ENCODE measurements around the gene BASP1. TPM values are rescaled to one million over a fixed set of nuclear protein-coding genes. Genes with fewer than 3 reads are reported as not detected.

The BASP1 gene
- polyA plus RNA-seq, 1 of the 3 experiments (the other 2 are of a cell fraction), result 107 TPM

GRCh38 chr5:17314907-17315471, 97.6 kb downstream of the BASP1 start:
- Histone ChIP-seq H2AFZ (ENCODE audit: low read depth) (no peak overlapping the region), H3K9ac (no peak overlapping the region), H4K20me1 (ENCODE audit: insufficient read depth) (no peaks in the 10 kb centered on the region), H3K9me2 (no peaks in the 10 kb centered on the region), H3K27me3 (ENCODE audit: insufficient read depth) (no peaks in the 10 kb centered on the region), H3F3A (replicated peaks; ENCODE audit: insufficient read depth) (no peaks in the 10 kb centered on the region), H3K4me3 (ENCODE audit: low read depth in 2 of 2, low read length in 1 of 2) (no peak overlapping the region), H3K36me3 (replicated peaks in 1 of 2; ENCODE audit: control insufficient read depth in 1 of 2, insufficient read depth in 2 of 2, low read length in 1 of 2) (no peaks in the 10 kb centered on the region), H3K9me3 (no peaks in the 10 kb centered on the region), H3K79me2 (ENCODE audit: insufficient read depth) (no peaks in the 10 kb centered on the region), H3K27ac (ENCODE audit: low read depth in 2 of 2, low read length in 1 of 2) (no peak overlapping the region), H3K4me2 (no peak overlapping the region), H3K4me1 (ENCODE audit: control insufficient read depth in 1 of 2, insufficient read depth in 2 of 2, low read depth in 1 of 2, low read length in 1 of 2) (peaks cover 0 to 20% of the 10 kb centered on the region in 2 experiments; a peak in 1 of 4 replicates)
- CTCF ChIA-PET, result interaction anchor here (0.8 kb wide), 1 partner anchor 98 kb away, joined by 3 read pairs; no protein-coding TSS in a partner anchor
- DNase-seq, result no peak
- TF ChIP-seq, protein P1, sequence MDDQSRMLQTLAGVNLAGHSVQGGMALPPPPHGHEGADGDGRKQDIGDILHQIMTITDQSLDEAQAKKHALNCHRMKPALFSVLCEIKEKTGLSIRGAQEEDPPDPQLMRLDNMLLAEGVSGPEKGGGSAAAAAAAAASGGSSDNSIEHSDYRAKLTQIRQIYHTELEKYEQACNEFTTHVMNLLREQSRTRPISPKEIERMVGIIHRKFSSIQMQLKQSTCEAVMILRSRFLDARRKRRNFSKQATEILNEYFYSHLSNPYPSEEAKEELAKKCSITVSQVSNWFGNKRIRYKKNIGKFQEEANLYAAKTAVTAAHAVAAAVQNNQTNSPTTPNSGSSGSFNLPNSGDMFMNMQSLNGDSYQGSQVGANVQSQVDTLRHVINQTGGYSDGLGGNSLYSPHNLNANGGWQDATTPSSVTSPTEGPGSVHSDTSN (IDR thresholded peaks at IDR 0.05), result no peak
- TF ChIP-seq, protein P2, sequence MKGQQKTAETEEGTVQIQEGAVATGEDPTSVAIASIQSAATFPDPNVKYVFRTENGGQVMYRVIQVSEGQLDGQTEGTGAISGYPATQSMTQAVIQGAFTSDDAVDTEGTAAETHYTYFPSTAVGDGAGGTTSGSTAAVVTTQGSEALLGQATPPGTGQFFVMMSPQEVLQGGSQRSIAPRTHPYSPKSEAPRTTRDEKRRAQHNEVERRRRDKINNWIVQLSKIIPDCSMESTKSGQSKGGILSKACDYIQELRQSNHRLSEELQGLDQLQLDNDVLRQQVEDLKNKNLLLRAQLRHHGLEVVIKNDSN (IDR thresholded peaks at IDR 0.05; ENCODE audit: borderline replicate concordance, low read depth), result no peak
- TF ChIP-seq FOXJ3 (CRISPR knock-in tag; IDR thresholded peaks at IDR 0.05) (no peak), RFX5 (IDR thresholded peaks at IDR 0.05; ENCODE audit: low read length) (no peak), MEF2A (IDR thresholded peaks at IDR 0.05; ENCODE audit: borderline replicate concordance, low read depth) (no peak), TEAD4 (IDR thresholded peaks at IDR 0.05; ENCODE audit: borderline replicate concordance, insufficient read depth) (no peak), MAX (IDR thresholded peaks at IDR 0.05; ENCODE audit: low read depth) (no peak), NFIC (IDR thresholded peaks at IDR 0.05; ENCODE audit: borderline replicate concordance) (no peak), YY1 (IDR thresholded peaks at IDR 0.05; ENCODE audit: low read depth) (no peak), RCOR1 (IDR thresholded peaks at IDR 0.05; ENCODE audit: low read length) (no peak)
- WGBS (ENCODE audit: low lambda C conversion rate), result 94% methylated on average over 5 of the region's 5 CpGs
- POLR2A ChIA-PET, result no interaction called here

DNA sequence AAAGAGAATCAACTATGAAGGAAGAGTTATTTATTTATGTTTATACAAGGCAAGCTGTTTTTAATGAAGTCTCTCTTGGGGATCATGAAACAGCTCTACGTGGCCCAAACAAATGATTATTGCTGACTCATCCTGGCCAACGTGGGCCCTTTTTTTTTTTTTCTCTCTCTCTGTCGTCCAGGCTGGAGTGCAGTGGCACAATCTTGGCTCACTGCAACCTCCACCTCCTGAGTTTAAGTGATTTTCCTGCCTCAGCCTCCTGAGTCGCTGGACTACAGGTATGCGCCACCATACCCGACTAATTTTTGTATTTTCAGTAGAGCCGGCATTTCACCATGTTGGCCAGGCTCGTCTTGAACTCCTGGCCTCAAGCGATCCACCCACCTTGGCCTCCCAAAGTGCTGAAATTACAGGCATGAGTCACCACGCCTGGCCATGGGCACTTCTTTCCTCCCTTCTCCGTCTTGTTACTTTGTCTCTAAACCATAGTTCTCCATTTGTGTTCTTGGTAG, 98.3 kb downstream of the BASP1 start:
- Histone ChIP-seq H3K36me3 (replicated peaks in 1 of 2; ENCODE audit: control insufficient read depth in 1 of 2, insufficient read depth in 2 of 2, low read length in 1 of 2) (no peaks in the 10 kb centered on the region), H3K27ac (ENCODE audit: low read depth in 2 of 2, low read length in 1 of 2) (no peak overlapping the region), H3K9me3 (no peaks in the 10 kb centered on the region), H3K79me2 (ENCODE audit: insufficient read depth) (no peaks in the 10 kb centered on the region), H3F3A (replicated peaks; ENCODE audit: insufficient read depth) (no peaks in the 10 kb centered on the region), H3K4me1 (ENCODE audit: control insufficient read depth in 1 of 2, insufficient read depth in 2 of 2, low read depth in 1 of 2, low read length in 1 of 2) (peaks cover 0 to 20% of the 10 kb centered on the region in 2 experiments; a peak in 1 of 4 replicates), H2AFZ (ENCODE audit: low read depth) (no peak overlapping the region), H3K9ac (no peak overlapping the region), H3K4me3 (ENCODE audit: low read depth in 2 of 2, low read length in 1 of 2) (no peak overlapping the region), H3K9me2 (no peaks in the 10 kb centered on the region), H3K27me3 (ENCODE audit: insufficient read depth) (no peaks in the 10 kb centered on the region), H3K4me2 (no peak overlapping the region), H4K20me1 (ENCODE audit: insufficient read depth) (no peaks in the 10 kb centered on the region)
- ChIA-PET POLR2A (no interaction called here), CTCF (interaction anchor here (0.8 kb wide), 1 partner anchor 97 kb away, joined by 3 read pairs; no protein-coding TSS in a partner anchor)
- DNase-seq, result no peak
- 67% methylated on average over 11 of the region's 11 CpGs for WGBS (ENCODE audit: low lambda C conversion rate)
- peak; percentile 38 for TF ChIP-seq TCF12 (IDR thresholded peaks at IDR 0.05)
- TF ChIP-seq, protein P3, sequence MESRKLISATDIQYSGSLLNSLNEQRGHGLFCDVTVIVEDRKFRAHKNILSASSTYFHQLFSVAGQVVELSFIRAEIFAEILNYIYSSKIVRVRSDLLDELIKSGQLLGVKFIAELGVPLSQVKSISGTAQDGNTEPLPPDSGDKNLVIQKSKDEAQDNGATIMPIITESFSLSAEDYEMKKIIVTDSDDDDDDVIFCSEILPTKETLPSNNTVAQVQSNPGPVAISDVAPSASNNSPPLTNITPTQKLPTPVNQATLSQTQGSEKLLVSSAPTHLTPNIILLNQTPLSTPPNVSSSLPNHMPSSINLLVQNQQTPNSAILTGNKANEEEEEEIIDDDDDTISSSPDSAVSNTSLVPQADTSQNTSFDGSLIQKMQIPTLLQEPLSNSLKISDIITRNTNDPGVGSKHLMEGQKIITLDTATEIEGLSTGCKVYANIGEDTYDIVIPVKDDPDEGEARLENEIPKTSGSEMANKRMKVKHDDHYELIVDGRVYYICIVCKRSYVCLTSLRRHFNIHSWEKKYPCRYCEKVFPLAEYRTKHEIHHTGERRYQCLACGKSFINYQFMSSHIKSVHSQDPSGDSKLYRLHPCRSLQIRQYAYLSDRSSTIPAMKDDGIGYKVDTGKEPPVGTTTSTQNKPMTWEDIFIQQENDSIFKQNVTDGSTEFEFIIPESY (IDR thresholded peaks at IDR 0.05; ENCODE audit: borderline replicate concordance, low read depth), result no peak
- no peak for TF ChIP-seq SMC3 (IDR thresholded peaks at IDR 0.05; ENCODE audit: low read depth, low read length)
- no peak for TF ChIP-seq TEAD4 (IDR thresholded peaks at IDR 0.05; ENCODE audit: borderline replicate concordance, insufficient read depth)
- TF ChIP-seq JUND (IDR thresholded peaks at IDR 0.05), result peak; percentile 46
- TF ChIP-seq, protein P4, sequence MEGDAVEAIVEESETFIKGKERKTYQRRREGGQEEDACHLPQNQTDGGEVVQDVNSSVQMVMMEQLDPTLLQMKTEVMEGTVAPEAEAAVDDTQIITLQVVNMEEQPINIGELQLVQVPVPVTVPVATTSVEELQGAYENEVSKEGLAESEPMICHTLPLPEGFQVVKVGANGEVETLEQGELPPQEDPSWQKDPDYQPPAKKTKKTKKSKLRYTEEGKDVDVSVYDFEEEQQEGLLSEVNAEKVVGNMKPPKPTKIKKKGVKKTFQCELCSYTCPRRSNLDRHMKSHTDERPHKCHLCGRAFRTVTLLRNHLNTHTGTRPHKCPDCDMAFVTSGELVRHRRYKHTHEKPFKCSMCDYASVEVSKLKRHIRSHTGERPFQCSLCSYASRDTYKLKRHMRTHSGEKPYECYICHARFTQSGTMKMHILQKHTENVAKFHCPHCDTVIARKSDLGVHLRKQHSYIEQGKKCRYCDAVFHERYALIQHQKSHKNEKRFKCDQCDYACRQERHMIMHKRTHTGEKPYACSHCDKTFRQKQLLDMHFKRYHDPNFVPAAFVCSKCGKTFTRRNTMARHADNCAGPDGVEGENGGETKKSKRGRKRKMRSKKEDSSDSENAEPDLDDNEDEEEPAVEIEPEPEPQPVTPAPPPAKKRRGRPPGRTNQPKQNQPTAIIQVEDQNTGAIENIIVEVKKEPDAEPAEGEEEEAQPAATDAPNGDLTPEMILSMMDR (IDR thresholded peaks at IDR 0.05), result no peak
- no peak for TF ChIP-seq CHD2 (IDR thresholded peaks at IDR 0.05; ENCODE audit: low read length, partially characterized antibody)
- TF ChIP-seq TAF1 (IDR thresholded peaks at IDR 0.05; ENCODE audit: borderline replicate concordance, low read depth, low read length), result no peak
- no peak for TF ChIP-seq FOXJ3 (CRISPR knock-in tag; IDR thresholded peaks at IDR 0.05)
- TF ChIP-seq, protein P5, sequence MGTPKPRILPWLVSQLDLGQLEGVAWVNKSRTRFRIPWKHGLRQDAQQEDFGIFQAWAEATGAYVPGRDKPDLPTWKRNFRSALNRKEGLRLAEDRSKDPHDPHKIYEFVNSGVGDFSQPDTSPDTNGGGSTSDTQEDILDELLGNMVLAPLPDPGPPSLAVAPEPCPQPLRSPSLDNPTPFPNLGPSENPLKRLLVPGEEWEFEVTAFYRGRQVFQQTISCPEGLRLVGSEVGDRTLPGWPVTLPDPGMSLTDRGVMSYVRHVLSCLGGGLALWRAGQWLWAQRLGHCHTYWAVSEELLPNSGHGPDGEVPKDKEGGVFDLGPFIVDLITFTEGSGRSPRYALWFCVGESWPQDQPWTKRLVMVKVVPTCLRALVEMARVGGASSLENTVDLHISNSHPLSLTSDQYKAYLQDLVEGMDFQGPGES (IDR thresholded peaks at IDR 0.05; ENCODE audit: low read depth, low read length), result no peak
- no peak for TF ChIP-seq MAX (IDR thresholded peaks at IDR 0.05; ENCODE audit: low read depth)
- TF ChIP-seq, protein P1 (IDR thresholded peaks at IDR 0.05), result no peak
